OCI-M1 (cell line): Measurements from ENCODE around the gene PTER.

Source experiments
- DNase-seq: peaks from one replicate; lab custom pipeline; 2025; lab: John Stamatoyannopoulos, UW

Gene PTER

GRCh38 chr10:16436758-16437539, at the start of gene PTER:
TSS of gene PTER (plus strand) at chr10:16437010. CDS start at chr10:16484385, 47,375 bp downstream.
- peak; percentile 98 for DNase-seq

- DNase-seq, result no peak
These were observed 44.2 kb upstream of the PTER start for GRCh38 chr10:16392531-16393069.

- DNase-seq, result no peak
These were observed 43.4 kb upstream of the PTER start for GRCh38 chr10:16393271-16393858.

GRCh38 chr10:16401416-16401815, 35.4 kb upstream of the PTER start:
- no peak for DNase-seq

GRCh38 chr10:16408379-16408778, 28.4 kb upstream of the PTER start:
- DNase-seq, result peak; percentile 33

- DNase-seq, result peak; percentile 26
These were observed 19.5 kb upstream of the PTER start for GRCh38 chr10:16417341-16417740.

- no peak for DNase-seq
These were observed 13.2 kb upstream of the PTER start for GRCh38 chr10:16423599-16423998.

- DNase-seq, result no peak
These were observed 11.4 kb upstream of the PTER start for GRCh38 chr10:16425449-16425848.

GRCh38 chr10:16429539-16429938, 7.3 kb upstream of the PTER start:
- DNase-seq, result no peak

GRCh38 chr10:16436367-16436757, 448 bp upstream of the PTER start:
- DNase-seq, result peak; percentile 77

GRCh38 chr10:16437540-16437894, 707 bp downstream of the PTER start:
- DNase-seq, result peak; percentile 69

GRCh38 chr10:16439295-16439694, 2.5 kb downstream of the PTER start:
- DNase-seq, result peak; percentile 39

- DNase-seq, result no peak
These were observed 3.8 kb downstream of the PTER start for GRCh38 chr10:16440396-16441133.

GRCh38 chr10:16441173-16441840, 4.5 kb downstream of the PTER start:
- DNase-seq, result no peak

GRCh38 chr10:16442914-16443313, 6.1 kb downstream of the PTER start:
- no peak for DNase-seq

- DNase-seq, result no peak
These were observed 9.1 kb downstream of the PTER start for GRCh38 chr10:16445770-16446469.

GRCh38 chr10:16449454-16449853, 12.6 kb downstream of the PTER start:
- DNase-seq, result no peak

GRCh38 chr10:16458166-16458955, 21.6 kb downstream of the PTER start:
- no peak for DNase-seq

- no peak for DNase-seq
These were observed 22.7 kb downstream of the PTER start for GRCh38 chr10:16459423-16459939.

- DNase-seq, result no peak
These were observed 29.2 kb downstream of the PTER start for GRCh38 chr10:16466001-16466400.

GRCh38 chr10:16470747-16471146, 33.9 kb downstream of the PTER start:
- DNase-seq, result no peak
